ENCODE measurements around the gene MYOM3.

MYOM3 gene

DNA sequence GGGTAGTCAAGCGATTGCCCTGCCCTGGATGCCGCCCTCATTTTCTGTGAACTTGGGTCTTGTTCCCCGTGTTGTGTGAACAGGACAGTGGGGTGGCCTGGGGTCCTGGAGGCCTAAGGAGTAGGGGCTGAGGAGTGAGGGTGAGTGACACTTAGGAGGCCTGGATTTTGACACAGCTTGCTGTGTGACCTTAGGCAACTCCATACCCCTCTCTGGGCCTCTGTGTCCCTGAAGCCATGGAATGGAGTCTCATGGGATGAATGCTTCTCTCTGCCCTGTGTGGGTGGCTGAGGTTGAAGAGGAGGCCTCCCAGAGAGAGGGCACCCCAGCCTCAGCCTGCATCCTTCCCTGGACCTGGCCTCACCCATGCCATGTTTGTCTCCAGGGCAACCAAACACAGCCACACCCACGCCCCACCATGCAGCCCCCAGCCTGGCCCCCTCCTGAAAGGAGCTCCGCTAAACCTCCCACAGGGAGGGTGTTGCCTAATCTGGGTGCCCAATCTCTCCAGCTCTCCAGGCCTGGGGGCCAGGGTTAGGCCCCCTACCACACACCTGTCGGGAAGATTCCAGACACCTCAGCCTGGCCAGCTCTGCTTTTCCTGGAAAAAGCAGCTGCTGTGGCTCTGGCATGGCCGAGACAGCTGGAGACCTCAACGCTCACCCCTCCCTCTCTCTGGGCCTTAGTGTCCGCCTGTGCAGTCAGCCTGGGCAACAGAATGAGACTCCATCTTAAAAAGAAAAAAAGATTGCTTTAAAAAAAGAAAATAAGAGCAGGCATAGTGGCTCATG lies 9.9 kb downstream of the MYOM3 start:
- no peak for DNase-seq
- in situ Hi-C loops (cut with MboI; ENCODE audit: low pct_unique_long_range_greater_than_20kb, low sequenced_read_pairs): no loop called here

DNA sequence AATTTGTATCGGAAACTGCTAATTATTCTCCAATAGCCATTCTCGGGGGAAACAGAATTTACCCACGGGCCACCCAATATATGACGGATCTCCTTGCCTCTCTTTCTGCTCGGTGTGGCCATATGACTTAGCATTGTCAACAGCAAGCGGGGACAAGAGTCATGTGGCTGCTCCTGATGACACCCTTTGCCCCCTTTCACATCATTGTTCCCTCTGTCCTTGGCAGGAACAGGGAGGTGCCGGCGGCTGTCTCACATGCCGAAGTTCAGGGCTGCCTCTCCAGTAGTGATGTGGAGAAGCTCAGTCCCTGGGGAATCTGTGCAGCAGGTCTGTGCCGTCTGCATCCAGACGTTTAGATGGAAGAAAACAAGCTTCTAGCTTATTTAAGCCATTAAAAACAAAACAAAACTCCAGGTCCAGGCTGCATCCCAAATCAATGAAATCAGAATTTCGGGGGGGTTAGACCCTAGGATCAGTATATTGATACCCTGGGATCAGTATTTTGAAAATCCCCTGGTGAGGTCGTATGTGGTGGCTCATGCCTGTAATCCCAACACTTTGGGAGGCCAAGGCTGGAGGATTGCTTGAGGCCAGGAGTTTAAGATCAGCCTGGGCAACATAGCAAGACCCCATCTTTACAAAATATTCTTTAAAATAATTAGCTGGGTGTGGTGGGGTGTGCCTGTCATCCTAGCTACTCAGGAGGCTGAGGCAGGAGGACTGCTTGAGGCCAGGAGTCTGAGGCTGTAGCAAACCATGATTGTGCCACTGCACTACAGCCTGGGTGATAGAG lies 10.8 kb downstream of the MYOM3 start:
- in situ Hi-C loops (cut with MboI; ENCODE audit: low pct_unique_long_range_greater_than_20kb, low sequenced_read_pairs): no loop called here
- no peak for DNase-seq

DNA sequence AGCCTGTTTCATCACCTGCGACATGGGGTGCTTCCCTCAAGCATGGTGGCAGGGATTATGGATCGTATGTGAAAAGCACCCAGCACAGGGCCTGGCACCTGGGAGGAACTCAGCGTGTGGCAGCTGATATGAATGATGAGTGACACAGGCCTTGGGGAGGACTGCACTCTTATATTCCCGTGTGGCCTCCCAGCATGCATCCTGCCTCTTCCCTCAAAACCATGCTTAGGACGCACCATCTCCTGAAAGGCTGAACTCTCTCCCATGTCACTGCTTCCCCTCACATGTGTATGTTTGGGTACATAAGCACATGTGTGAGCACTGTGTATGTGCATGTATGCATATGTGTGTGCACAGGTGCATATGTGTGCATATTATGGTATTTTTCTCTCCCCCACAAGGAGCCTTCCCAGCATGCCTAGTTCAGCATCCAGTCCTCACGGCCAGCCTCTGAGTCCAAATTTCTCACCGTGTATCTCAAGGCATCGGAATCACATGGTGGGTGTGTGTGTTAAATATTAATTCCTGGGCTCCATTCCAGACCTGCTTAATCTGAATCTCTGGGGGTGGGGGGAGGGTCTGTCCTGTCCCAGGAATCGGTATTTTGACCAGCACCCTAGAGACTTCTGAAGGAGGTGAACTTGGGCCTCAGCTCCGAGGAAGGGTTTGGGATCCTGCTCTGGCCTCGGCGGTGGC lies 12.8 kb downstream of the MYOM3 start:
- DNase-seq: no peak
- in situ Hi-C loops (cut with MboI; ENCODE audit: low pct_unique_long_range_greater_than_20kb, low sequenced_read_pairs): no loop called here

DNA sequence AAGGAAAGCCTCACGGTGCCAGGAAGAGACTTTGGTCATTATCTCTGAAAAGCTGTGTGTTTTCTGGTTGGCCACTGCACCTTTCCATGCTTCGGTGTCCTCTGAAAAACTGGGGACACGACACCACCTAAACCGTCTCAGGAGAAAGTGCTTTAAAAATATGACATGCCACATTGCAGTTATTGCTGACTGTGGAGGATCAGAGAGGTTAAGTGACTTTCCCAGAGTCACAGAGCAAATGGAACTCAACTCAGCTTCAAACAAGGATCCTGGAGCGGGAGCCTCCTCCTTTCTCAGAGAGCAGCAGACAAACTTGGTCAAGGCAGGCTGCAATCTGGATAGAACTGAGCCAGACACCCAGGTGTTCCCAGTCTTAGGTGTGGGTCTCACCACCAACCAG lies 13.8 kb downstream of the MYOM3 start:
- in situ Hi-C loops (cut with MboI; ENCODE audit: low pct_unique_long_range_greater_than_20kb, low sequenced_read_pairs): no loop called here
- no peak for DNase-seq

DNA sequence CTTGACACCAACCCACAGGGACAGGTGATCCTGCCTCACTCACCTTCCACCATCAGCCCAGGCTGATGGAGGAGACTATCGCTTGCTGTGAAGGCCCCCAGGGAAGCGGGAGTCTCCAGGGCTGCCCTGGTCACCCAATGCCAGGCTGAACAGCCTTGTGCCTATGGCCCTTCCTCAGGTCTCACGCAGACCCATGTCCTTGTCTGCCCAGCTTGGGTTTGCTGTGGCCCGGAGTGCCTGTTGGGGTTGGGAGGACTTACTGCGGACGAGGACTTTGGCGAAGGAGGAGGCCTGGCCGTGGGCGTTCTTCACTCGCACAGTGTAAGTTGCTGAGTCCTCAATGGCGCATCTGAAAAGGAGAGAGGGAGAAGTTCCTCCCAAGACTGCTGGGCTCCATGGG lies 14.3 kb downstream of the MYOM3 start:
- in situ Hi-C loops (cut with MboI; ENCODE audit: low pct_unique_long_range_greater_than_20kb, low sequenced_read_pairs): no loop called here
- no peak for DNase-seq

DNA sequence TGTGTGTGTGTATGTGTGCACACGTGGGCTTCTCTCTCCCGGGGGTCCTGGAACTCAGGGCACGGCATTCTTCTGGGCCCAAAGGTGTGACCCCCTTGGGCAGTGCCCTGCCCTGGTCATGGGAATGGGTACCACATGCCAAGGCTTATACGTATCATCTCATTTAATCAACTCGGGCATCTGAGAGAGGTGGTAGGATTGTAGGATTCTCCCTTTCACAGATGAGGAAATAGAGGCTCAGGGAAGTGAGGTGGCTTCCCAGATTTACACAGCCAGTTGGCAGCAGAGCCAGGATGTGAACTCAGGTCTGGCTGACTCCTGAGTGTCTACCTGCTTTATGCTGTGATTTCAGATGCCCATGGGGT lies 15.2 kb downstream of the MYOM3 start:
- in situ Hi-C loops (cut with MboI; ENCODE audit: low pct_unique_long_range_greater_than_20kb, low sequenced_read_pairs): no loop called here
- no peak for DNase-seq

DNA sequence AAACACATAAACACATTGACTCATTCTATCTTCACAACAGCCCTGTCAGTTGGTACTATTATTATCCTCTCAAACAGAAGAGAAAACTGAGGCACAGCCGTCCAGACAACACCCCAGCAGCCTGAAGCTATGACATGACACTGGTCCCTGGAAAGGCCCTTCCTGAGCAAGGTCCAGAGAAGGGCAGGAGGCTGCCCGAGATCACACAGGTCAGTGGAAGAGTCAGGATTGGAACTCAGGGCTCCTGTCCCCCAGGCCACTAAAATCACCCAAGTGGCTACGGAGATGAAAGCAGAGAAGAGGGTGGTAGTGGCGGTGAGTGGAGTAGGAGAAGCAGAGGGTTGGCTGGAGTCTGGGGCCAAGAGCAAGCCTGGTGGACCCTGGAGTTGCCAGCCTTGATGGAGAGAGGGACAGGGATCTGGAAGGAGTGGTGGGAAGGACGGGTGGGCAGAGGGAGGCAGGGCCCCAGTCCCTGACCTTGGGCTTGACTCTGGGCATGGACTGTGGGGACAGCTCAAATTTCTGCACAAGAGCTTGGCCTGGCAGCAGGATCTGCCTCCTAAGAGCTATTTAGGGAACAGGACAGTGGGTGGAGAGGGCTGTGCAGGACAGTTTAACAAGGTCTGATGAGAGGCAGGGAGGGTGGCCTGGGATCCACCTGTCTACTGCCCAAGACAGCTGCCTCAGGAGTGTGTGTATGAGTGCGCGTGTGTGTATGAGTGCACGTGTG lies 15.8 kb downstream of the MYOM3 start:
- DNase-seq: no peak
- in situ Hi-C loops (cut with MboI; ENCODE audit: low pct_unique_long_range_greater_than_20kb, low sequenced_read_pairs): no loop called here

DNA sequence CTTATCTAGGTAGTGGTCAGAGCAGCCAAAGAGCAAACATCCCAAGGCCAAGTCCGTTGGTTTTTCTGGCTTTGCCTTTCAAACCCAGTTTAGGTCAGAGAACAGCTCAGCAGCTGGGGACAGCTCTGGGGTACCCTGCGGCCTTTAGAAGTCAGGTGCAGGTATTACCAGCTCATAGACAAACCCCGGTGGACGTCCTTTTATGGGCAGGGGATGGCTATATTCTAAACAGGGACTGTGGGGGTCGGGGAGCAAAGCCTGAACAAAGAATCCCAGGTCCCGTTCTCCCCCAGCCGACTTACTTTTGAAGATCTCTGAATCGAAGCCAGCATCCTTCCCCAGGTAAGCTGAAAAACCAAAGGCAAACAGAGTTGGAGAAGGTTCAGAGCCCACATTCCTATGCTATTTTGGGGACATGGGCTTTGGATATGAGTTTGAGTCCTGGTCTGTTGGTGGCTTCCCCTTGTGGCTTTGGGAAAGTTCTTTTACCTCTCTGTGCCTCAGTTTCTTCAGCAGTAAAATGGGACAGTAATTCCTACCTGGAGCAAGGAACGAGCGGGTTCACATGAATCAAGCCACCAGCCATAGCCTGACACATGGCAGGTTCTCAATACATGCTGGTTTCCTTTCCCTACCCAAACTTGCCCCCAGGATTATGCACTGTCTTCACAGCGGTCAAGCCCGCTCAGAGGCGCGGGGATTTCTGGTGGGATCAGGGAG lies 16.6 kb downstream of the MYOM3 start:
- DNase-seq: no peak
- in situ Hi-C loops (cut with MboI; ENCODE audit: low pct_unique_long_range_greater_than_20kb, low sequenced_read_pairs): no loop called here

DNA sequence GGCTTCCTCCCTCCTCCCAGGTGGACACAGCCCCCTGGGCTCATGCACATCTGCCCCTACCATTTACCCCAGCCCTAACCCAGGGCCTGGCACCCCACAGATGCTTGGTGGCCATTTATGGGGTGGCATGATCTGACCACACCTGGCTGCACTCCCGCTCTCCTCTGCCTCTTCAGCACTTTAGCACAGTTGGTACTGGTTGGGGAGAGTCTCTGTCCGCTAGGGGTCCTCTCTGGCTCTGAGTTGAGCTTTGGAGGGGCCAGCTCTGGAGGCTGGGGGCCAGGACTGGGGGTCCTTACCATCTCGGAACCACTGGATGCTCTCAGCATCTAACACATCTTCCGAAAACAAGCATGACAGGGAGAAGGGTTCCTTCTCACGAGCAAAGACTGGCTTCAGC lies 17.4 kb downstream of the MYOM3 start:
- DNase-seq: no peak
- in situ Hi-C loops (cut with MboI; ENCODE audit: low pct_unique_long_range_greater_than_20kb, low sequenced_read_pairs): no loop called here

DNA sequence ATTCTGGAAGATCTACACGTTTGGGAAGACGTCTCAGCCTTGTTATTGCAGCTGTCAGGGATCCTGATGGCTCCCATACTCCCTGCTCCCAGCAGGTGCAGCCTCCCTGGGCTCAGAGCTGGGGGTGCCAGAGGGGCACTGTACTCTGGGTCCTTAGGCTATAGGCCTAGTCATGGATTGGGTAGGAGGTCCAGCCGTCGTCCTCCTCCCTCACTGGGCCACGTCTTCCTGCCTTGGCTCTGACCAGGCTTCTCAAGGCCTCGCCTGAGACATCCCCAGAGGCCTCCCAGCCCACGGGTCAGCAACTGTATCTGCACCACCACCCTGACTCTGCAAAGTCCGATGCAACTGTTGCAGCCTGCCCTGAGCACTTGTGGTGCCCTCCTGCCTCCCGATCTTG lies 18.2 kb downstream of the MYOM3 start:
- in situ Hi-C loops (cut with MboI; ENCODE audit: low pct_unique_long_range_greater_than_20kb, low sequenced_read_pairs): no loop called here
- DNase-seq: no peak

DNA sequence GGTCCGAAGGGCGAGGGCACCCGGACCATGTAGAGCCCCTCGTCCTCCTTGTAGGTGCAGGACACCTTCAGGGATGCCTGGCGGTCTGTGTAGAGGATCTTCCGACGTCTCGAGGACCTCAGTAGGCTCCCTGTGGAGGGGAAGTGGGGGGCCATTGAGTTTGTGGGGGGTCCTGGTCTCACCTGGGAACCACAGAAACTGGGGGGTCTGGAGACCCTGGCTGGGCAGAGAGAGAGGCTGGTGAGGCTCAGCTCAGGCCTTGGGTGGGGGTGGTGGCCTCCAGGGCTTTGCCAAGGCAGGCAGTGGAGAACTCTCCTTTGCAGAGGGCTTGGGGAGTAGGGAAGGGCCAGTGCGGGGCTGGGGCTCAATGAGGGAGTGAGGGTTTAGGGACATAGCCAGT lies 19.0 kb downstream of the MYOM3 start:
- in situ Hi-C loops (cut with MboI; ENCODE audit: low pct_unique_long_range_greater_than_20kb, low sequenced_read_pairs): no loop called here
- no peak for DNase-seq

DNA sequence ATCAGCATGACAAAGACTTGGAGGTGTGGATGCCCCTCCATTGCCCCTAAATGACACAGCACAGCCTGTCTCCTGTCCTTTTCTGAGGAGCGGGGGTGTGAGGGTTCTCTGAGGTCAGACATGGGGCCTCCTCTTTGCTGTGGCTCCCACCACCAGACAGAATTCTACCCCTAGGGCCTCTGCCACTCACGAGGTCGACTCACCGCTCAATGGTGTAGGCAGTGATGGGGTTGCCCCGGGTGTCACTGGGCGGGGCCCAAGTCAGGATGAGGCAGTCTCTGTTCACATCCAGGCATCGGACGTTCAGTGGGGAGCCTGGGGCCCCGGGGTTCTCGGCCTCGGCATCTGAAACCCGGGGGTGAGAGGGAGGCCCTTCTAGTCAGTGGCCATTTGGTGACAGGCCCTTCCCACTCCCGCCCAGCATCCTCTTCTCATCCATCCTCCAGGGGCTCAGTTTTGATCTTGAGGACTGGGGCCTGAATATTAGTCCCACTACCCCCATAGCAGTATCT lies 19.9 kb downstream of the MYOM3 start:
- in situ Hi-C loops (cut with MboI; ENCODE audit: low pct_unique_long_range_greater_than_20kb, low sequenced_read_pairs): no loop called here
- DNase-seq: no peak

DNA sequence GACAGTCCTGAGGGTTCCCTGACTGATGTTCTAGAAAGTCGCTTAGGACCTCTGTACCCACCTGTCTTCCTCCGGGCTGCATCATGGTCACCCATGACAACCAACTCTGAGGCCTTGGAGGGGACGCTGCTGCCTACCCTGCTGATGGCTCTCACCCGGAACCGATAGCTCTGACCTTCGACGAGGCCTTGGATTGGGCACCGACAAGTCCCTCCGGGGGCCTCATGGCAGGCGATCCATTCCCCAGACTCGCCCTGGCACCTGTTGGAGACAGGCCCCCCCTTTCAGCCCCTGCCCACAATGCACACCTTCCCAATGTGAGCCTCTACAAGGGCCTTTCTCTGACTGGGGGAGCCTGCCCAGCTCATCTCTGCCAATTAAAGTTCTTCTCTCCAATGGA lies 21.2 kb downstream of the MYOM3 start:
- no peak for DNase-seq
- in situ Hi-C loops (cut with MboI; ENCODE audit: low pct_unique_long_range_greater_than_20kb, low sequenced_read_pairs): no loop called here

DNA sequence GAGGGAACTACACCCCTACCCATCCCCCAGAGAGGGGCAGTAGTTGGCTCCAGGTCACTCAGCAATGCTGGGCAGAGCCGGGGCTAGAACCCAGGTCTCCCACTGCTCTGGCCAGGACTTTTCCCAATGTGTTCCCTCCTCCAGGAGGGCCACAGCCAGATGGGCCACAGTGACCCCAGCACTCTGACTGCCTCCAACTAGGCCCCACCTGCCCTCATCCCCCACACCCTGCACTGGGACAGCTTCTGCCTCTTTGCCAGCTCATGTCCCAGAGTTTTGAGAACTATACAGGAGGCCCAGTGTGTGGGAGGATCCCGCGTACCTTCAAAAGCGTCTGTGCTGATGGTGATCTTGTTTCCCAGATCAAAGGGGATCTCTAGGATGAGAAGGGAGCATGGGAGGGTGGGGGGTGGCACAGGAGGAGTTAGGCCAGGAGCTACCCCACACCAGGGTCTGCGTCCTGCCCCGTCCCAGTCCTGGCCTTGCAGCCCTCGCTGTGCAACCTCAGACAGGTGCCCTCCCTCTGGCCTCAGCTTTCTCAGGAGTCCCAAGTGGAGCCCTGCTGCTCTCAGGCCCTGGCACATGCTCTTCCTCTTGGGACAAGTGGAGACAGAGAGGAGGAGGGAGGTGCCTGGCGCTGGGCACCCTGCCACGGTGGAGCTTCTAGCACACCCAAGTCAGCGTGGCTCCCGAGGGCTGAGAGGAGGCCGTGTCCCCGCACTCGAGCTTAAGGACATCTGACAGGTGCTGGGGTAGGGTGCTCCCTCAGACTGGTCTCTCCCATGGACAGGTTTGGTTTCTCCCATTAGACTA lies 22.0 kb downstream of the MYOM3 start:
- in situ Hi-C loops (cut with MboI; ENCODE audit: low pct_unique_long_range_greater_than_20kb, low sequenced_read_pairs): no loop called here
- no peak for DNase-seq

DNA sequence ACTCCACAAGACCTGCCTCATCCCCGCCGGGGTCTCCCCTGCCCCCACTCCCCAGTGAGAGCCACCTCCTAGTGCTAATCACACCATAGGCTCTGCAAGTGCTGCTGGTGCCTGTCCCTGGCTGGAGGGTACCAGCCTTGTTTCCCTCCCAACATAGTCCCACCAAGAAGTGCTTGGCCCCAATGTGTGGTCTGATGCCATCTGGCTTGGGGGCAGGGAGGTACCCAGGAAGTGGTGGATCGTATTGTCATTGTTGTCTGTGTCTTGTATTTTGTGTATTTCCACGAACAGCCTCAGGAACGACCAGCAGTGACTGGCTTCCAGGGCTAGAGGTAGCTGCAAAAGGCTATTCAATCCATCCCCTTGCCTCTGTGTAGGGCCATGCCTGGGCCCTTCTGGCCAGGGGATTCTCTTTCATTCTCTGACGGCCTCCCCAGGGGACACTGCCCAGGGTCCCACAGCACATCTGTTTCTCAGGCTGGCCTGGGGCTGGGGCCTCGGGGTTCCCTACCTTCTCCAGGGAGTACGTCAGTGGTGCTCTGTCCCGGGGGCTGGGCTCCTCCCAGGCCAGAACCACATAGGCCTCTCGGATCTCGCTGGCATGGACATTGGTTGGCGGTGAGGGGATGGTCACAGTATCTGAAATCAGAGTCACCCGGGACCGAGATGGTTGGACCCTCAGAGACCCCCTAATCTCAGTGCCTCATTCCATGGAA lies 22.8 kb downstream of the MYOM3 start:
- DNase-seq: no peak
- in situ Hi-C loops (cut with MboI; ENCODE audit: low pct_unique_long_range_greater_than_20kb, low sequenced_read_pairs): no loop called here

DNA sequence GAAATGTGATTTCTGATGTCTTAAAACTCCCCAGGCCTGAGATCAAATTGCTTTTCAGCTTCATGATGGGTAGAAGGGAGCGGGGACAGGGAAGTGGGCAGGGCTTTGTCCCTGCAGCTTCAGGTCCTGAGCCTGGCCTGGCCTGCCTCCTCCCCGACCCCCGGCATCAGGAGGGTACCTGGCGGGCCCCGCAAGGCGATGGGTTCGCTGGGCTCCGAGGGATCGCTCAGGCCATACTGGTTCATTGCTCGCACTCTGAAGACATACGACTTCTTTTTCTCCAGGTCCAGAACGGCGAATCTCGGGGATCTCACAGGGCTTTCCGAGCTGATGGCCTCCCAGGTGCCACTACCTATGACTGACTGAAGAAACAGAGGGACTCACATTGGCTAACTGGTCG lies 25.5 kb downstream of the MYOM3 start:
- in situ Hi-C loops (cut with MboI; ENCODE audit: low pct_unique_long_range_greater_than_20kb, low sequenced_read_pairs): no loop called here
- DNase-seq: no peak

DNA sequence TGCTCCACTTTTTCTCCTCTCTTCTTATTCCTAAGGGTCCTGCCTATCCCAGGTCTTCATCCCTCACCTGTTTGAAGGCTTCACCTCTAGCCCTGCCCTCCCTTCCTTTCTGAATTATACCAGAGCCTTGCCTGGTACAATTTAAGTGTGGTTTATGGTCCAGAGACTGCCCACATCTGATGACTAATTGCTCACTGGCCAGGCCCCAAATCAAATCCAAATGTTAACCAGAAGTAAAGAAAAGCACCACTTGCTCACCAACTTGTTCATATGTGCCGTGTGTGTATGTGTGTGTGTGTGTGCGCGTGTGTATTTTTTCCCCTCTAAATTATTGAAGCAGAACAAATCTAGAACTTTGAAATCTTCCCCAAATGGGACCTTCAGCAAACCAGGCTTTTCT lies 26.4 kb downstream of the MYOM3 start:
- no peak for DNase-seq
- in situ Hi-C loops (cut with MboI; ENCODE audit: low pct_unique_long_range_greater_than_20kb, low sequenced_read_pairs): no loop called here

Measured in KBM-7 (cell line).